Endodermal cell (in vitro differentiated cells): ENCODE results near the gene PRKCE. TPM values are rescaled to one million over a fixed set of nuclear protein-coding genes. Genes with fewer than 3 reads are reported as not detected.

Source experiments
- DNase-seq: peaks from one replicate; pipeline ENCODE4 v3.0.0-alpha.2; 2017
- H3K27ac ChIP-seq: 2 replicates; pipeline ENCODE4 v1.5.1; 2013; ENCODE audit warnings: mild to moderate bottlenecking, low read depth, low read length, moderate library complexity
- H3K27me3 ChIP-seq: 2 replicates; pipeline ENCODE4 v1.6.1; 2013; ENCODE audit warnings: mild to moderate bottlenecking, low read length, moderate library complexity; ENCODE audit not compliant: insufficient read depth, control insufficient read depth, poor library complexity, severe bottlenecking
- H3K36me3 ChIP-seq: 2 replicates; pipeline ENCODE4 v1.7.0; 2013; ENCODE audit warnings: mild to moderate bottlenecking, low read length, moderate library complexity; ENCODE audit not compliant: control insufficient read depth, insufficient read depth
- H3K4me1 ChIP-seq: one replicate; pipeline ENCODE4 v1.7.0; 2013; ENCODE audit warnings: low read length; ENCODE audit not compliant: control insufficient read depth, insufficient read depth
- H3K4me3 ChIP-seq: 2 replicates; pipeline ENCODE4 v1.5.1; 2013; ENCODE audit warnings: mild to moderate bottlenecking, low read length, moderate library complexity
- H3K9ac ChIP-seq: 2 replicates; pipeline ENCODE4 v1.6.1; 2013; ENCODE audit warnings: mild to moderate bottlenecking, low read length, moderate library complexity; ENCODE audit not compliant: poor library complexity, severe bottlenecking; ENCODE audit errors: extremely low read depth
- H3K9me3 ChIP-seq: 2 replicates; pipeline ENCODE4 v1.6.1; 2013; ENCODE audit warnings: mild to moderate bottlenecking, low read length, moderate library complexity; ENCODE audit not compliant: control insufficient read depth
- H3K27ac Mint-ChIP-seq: 2 replicates; pipeline ENCODE4 v1.8.0; 2020; ENCODE audit warnings: mixed read lengths
- H3K27me3 Mint-ChIP-seq: 2 replicates; pipeline ENCODE4 v1.8.0; 2021; ENCODE audit warnings: mild to moderate bottlenecking, mixed read lengths; ENCODE audit not compliant: insufficient read depth
- H3K36me3 Mint-ChIP-seq: 2 replicates; pipeline ENCODE4 v1.8.0; 2020; ENCODE audit warnings: low read depth, mixed read lengths
- H3K4me1 Mint-ChIP-seq: 2 replicates; pipeline ENCODE4 v1.8.0; 2020; ENCODE audit warnings: mixed read lengths
- H3K4me3 Mint-ChIP-seq: 2 replicates; pipeline ENCODE4 v1.8.0; 2020; ENCODE audit warnings: mild to moderate bottlenecking, moderate library complexity, mixed read lengths
- H3K9me3 Mint-ChIP-seq: 2 replicates; pipeline ENCODE4 v1.8.0; 2020; ENCODE audit warnings: mild to moderate bottlenecking, mixed read lengths
- CTCF ChIP-seq: fragments of 200-600 bp; sonication (generic); conservative IDR thresholded peaks from 2 replicates; pipeline ENCODE4 v1.5.0; 2021; ENCODE audit warnings: antibody characterized with exemption, mild to moderate bottlenecking
- WGBS, 2 experiments: methylation state at CpG; one replicate each; pipeline versions ENCODE4 v1.1.5 to v1.1.7; 2013; ENCODE audit warnings: missing lambda C conversion rate in 2 of 2, mixed read lengths in 1 of 2; ENCODE audit not compliant: insufficient coverage in 1 of 2, insufficient read length in 1 of 2; 5-methylcytosine and 5-hydroxymethylcytosine counted together
- total RNA-seq, 2 donors: library from RNA; stranded (reverse); fragmentation: NEBNext Ultra II Directional in 1 of 2; extraction: Animal tissue kit (Norgen Biotek cat#: 25700) in 1 of 2; gene quantifications; 2 replicates in 1 of 2; 3 replicates in 1 of 2; pipeline ENCODE4 v1.2.1, GENCODE V29; 2021

Gene PRKCE
- total RNA-seq, 2 donors from 2014 or later, result 1.4 to 1.7 TPM

- WGBS, 2 experiments, result 80 to 92% methylated on average over 1 to 5 of the region's 5 CpGs
- Mint-ChIP-seq H3K4me3 (no peak overlapping the region), H3K4me1 (peaks cover 10% of the 10 kb centered on the region), H3K27me3 (no peaks in the 10 kb centered on the region), H3K36me3 (no peaks in the 10 kb centered on the region), H3K9me3 (no peaks in the 10 kb centered on the region), H3K27ac (no peak overlapping the region)
- Histone ChIP-seq H3K4me1 (no peaks in the 10 kb centered on the region), H3K27ac (no peak overlapping the region), H3K9me3 (no peaks in the 10 kb centered on the region), H3K9ac (no peak overlapping the region), H3K27me3 (no peaks in the 10 kb centered on the region), H3K4me3 (no peak overlapping the region), H3K36me3 (no peaks in the 10 kb centered on the region)
- no peak for DNase-seq
- no peak for TF ChIP-seq CTCF
These were observed 383.1 kb downstream of the PRKCE start for GRCh38 chr2:46034535-46034934.

GRCh38 chr2:46036929-46037328, 385.5 kb downstream of the PRKCE start:
- Histone ChIP-seq H3K27me3 (no peaks in the 10 kb centered on the region), H3K4me3 (no peak overlapping the region), H3K27ac (no peak overlapping the region), H3K4me1 (peaks cover 3% of the 10 kb centered on the region), H3K9ac (no peak overlapping the region), H3K36me3 (no peaks in the 10 kb centered on the region), H3K9me3 (no peaks in the 10 kb centered on the region)
- no peak for DNase-seq
- H3K4me3 Mint-ChIP-seq, result no peak overlapping the region
- no peaks in the 10 kb centered on the region for H3K9me3 Mint-ChIP-seq
- 93 to 100% methylated on average over 3 to 7 of the region's 7 CpGs for WGBS, 2 experiments
- no peak for TF ChIP-seq CTCF
- no peaks in the 10 kb centered on the region for H3K27me3 Mint-ChIP-seq
- H3K36me3 Mint-ChIP-seq, result no peaks in the 10 kb centered on the region
- H3K27ac Mint-ChIP-seq, result no peak overlapping the region
- H3K4me1 Mint-ChIP-seq, result peaks cover 12% of the 10 kb centered on the region

GRCh38 chr2:46039543-46040303, 388.2 kb downstream of the PRKCE start:
- Mint-ChIP-seq H3K36me3 (no peaks in the 10 kb centered on the region), H3K4me3 (no peak overlapping the region), H3K4me1 (peaks cover 28% of the 10 kb centered on the region), H3K27ac (no peak overlapping the region), H3K27me3 (no peaks in the 10 kb centered on the region), H3K9me3 (no peaks in the 10 kb centered on the region)
- Histone ChIP-seq H3K9ac (no peak overlapping the region), H3K4me1 (peaks cover 6% of the 10 kb centered on the region), H3K9me3 (no peaks in the 10 kb centered on the region), H3K36me3 (no peaks in the 10 kb centered on the region), H3K27me3 (no peaks in the 10 kb centered on the region), H3K27ac (no peak overlapping the region), H3K4me3 (no peak overlapping the region)
- 93 to 97% methylated on average over 3 to 4 of the region's 4 CpGs for WGBS, 2 experiments
- DNase-seq, result no peak
- TF ChIP-seq CTCF, result no peak
